Parathyroid adenoma (tissue), 2 donors: ENCODE measurements around the gene USP30.

Source experiments
- H2AFZ ChIP-seq: fragments of 300-600 bp; sonication (generic); one replicate; pipeline ENCODE4 v1.7.0; 2017; ENCODE audit warnings: antibody characterized with exemption, mild to moderate bottlenecking
- H3K27ac ChIP-seq: fragments of 300-600 bp; sonication (generic); one replicate; pipeline ENCODE4 v1.7.0; 2017
- H3K27me3 ChIP-seq: fragments of 300-600 bp; sonication (generic); one replicate; pipeline ENCODE4 v1.7.0; 2017; ENCODE audit warnings: low read length; ENCODE audit not compliant: control insufficient read depth, insufficient read depth
- H3K36me3 ChIP-seq: fragments of 300-600 bp; sonication (generic); one replicate; pipeline ENCODE4 v1.7.0; 2017; ENCODE audit warnings: low read length; ENCODE audit not compliant: control insufficient read depth, insufficient read depth
- H3K4me1 ChIP-seq: fragments of 300-600 bp; sonication (generic); one replicate; pipeline ENCODE4 v1.7.0; 2017; ENCODE audit warnings: control low read depth
- H3K4me2 ChIP-seq: fragments of 300-600 bp; sonication (generic); one replicate; pipeline ENCODE4 v1.7.0; 2017; ENCODE audit warnings: low read length
- H3K4me3 ChIP-seq: fragments of 300-600 bp; sonication (generic); one replicate; pipeline ENCODE4 v1.7.0; 2017; ENCODE audit warnings: low read depth, low read length
- H3K79me2 ChIP-seq: fragments of 300-600 bp; sonication (generic); one replicate; pipeline ENCODE4 v1.7.0; 2017; ENCODE audit warnings: control low read depth
- H3K9ac ChIP-seq: fragments of 300-600 bp; sonication (generic); one replicate; pipeline ENCODE4 v1.7.0; 2017; ENCODE audit warnings: mild to moderate bottlenecking
- H3K9me3 ChIP-seq: fragments of 300-600 bp; sonication (generic); one replicate; pipeline ENCODE4 v1.7.0; 2017; ENCODE audit warnings: low read length; ENCODE audit not compliant: control insufficient read depth
- TF ChIP-seq, protein P1 (sequence below): fragments of 300-600 bp; sonication (generic); IDR thresholded peaks from one replicate; pipeline ENCODE4 v1.7.0; 2017; ENCODE audit warnings: antibody characterized with exemption, mild to moderate bottlenecking
- donor health status: primary hyperparathyroidism.

The USP30 gene

DNA sequence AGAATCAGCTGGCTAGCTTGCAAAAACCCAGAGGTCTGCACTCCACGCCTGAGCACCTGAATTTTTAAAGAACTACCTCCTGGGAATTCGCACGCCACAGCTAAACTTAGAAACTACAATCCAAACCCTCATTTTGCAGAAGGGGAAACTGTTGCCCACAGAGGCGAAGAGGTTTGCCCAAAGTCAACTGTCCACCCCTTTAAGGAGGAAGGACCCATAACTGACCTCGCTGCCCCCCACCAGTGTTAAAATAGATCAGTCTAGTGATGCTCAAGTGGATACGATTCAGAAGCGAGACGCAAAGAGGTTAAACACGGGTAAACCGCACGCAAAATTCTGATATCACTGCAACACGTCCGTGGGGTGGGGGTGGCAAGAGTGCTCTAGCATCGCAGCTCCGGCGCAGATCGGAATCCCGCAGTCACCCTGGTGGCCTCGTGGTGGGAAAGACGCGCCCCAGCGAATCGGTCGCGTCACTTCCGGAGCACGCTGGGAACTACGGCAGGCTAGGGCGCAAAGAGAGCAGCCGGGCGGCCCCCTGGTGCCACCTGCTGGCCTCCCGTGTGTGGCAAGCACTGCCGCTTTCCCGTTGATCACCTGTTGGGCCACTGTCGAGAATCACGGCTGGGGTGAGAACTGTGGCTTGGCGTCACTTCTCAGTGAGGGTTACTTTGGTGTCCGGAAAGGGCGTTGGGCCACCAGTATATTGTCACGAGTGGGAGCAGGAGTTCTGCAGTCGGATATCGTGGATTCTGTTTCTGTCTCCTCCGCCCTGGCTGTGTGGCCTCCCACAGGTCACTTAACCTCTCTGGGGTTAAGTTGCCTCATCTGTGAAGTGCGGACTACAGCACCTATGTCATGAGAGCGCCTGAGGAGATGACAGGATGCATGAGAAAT, 40.9 kb downstream of the USP30 start, which contains the start of gene ALKBH2:
TSS of gene ALKBH2 (minus strand) at position 451 of the 897 bp plus-strand sequence. CDS start 686 bp downstream, outside the sequence.
- peak within 1 kb of the TSS; percentile 70 for H3K4me2 ChIP-seq
- H3K4me1 ChIP-seq, result peaks cover 9% of the 10 kb centered on the region
- peaks cover 4% of the 10 kb centered on the region for H3K79me2 ChIP-seq
- TF ChIP-seq, protein P1, sequence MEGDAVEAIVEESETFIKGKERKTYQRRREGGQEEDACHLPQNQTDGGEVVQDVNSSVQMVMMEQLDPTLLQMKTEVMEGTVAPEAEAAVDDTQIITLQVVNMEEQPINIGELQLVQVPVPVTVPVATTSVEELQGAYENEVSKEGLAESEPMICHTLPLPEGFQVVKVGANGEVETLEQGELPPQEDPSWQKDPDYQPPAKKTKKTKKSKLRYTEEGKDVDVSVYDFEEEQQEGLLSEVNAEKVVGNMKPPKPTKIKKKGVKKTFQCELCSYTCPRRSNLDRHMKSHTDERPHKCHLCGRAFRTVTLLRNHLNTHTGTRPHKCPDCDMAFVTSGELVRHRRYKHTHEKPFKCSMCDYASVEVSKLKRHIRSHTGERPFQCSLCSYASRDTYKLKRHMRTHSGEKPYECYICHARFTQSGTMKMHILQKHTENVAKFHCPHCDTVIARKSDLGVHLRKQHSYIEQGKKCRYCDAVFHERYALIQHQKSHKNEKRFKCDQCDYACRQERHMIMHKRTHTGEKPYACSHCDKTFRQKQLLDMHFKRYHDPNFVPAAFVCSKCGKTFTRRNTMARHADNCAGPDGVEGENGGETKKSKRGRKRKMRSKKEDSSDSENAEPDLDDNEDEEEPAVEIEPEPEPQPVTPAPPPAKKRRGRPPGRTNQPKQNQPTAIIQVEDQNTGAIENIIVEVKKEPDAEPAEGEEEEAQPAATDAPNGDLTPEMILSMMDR, result peak; percentile 97
- H2AFZ ChIP-seq, result peak within 1 kb of the TSS; percentile 98
- peak within 1 kb of the TSS; percentile 61 for H3K27ac ChIP-seq
- H3K27me3 ChIP-seq, result no peaks in the 10 kb centered on the region
- no peaks in the 10 kb centered on the region for H3K9me3 ChIP-seq
- peak within 1 kb of the TSS; percentile 55 for H3K4me3 ChIP-seq
- no peak within 1 kb of the TSS for H3K9ac ChIP-seq
- H3K36me3 ChIP-seq, result no peaks in the 10 kb centered on the region

DNA sequence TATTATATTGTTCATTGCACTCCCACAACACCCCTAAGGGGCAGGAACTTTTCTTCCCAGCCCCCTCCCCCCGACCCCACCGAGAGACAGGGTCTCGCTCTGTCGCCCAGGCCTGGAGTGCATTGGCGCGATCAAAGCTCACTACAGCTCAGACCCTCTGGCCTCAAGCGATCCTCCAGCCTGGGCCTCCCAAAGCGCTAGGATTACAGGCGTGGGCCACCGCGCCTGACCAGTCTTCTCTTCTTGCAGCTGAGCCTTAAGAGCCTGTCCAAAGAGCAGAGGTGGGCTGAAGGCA, 44.7 kb downstream of the USP30 start:
- TF ChIP-seq, protein P1, result no peak
- Histone ChIP-seq H3K4me3 (no peak overlapping the region), H3K9ac (no peak overlapping the region), H3K27me3 (no peaks in the 10 kb centered on the region), H3K27ac (no peak overlapping the region), H3K79me2 (peaks cover 25% of the 10 kb centered on the region), H3K4me1 (peaks cover 19% of the 10 kb centered on the region), H3K36me3 (no peaks in the 10 kb centered on the region), H2AFZ (no peak overlapping the region), H3K4me2 (no peak overlapping the region), H3K9me3 (no peaks in the 10 kb centered on the region)

DNA sequence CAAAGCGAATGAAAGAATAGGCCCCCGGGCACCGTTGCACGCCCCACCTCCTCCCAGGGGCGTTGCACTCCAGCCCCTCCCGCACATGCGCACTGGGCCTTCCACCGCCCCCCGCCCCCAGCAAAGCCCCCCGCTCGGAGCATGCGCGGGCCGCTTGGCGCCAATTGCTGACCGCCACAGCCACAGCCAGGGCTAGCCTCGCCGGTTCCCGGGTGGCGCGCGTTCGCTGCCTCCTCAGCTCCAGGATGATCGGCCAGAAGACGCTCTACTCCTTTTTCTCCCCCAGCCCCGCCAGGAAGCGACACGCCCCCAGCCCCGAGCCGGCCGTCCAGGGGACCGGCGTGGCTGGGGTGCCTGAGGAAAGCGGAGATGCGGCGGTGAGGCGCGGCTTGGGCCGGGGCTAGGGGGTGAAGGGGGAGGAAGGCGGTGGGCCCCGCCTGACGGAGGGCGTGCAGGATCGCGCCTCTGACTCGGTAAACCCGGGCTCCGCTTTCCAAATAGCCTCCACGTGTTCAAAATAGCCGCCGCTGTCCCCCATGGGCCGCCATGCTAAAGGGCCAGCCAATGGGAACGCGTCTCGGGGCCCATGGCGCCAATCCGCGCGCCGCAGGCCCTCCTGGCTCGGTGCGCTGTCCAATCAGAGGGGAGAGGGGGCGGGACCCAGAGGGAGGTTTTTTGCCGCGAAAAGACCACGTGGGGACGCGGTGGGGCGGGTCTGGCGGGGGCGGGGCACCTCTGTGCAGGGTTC, 45.2 kb downstream of the USP30 start, which contains the start of gene UNG:
TSS of gene UNG (plus strand) at position 163 of the 748 bp plus-strand sequence. CDS start at position 246, 83 bp downstream.
- Histone ChIP-seq H3K4me2 (peak within 1 kb of the TSS; percentile 97), H2AFZ (peak within 1 kb of the TSS; percentile 97), H3K27me3 (no peaks in the 10 kb centered on the region), H3K9me3 (no peaks in the 10 kb centered on the region), H3K27ac (peak within 1 kb of the TSS; percentile 93), H3K4me3 (peak within 1 kb of the TSS; percentile 89), H3K79me2 (peaks cover 30% of the 10 kb centered on the region), H3K4me1 (peaks cover 19% of the 10 kb centered on the region), H3K9ac (peak within 1 kb of the TSS; percentile 77), H3K36me3 (no peaks in the 10 kb centered on the region)
- TF ChIP-seq, protein P1, result no peak

DNA sequence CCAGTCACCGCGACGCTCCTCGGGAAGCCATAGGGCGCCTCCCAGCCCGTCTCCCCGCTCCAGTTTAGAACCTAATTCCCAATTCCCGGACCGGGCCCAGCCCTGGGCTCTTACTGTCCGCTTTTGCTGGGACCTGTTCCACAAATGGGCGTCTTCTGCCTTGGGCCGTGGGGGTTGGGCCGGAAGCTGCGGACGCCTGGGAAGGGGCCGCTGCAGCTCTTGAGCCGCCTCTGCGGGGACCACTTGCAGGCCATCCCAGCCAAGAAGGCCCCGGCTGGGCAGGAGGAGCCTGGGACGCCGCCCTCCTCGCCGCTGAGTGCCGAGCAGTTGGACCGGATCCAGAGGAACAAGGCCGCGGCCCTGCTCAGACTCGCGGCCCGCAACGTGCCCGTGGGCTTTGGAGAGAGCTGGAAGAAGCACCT, 45.8 kb downstream of the USP30 start:
- H2AFZ ChIP-seq, result peak overlapping the region; percentile 97
- no peaks in the 10 kb centered on the region for H3K36me3 ChIP-seq
- H3K9ac ChIP-seq, result peak overlapping the region; percentile 77
- peaks cover 13% of the 10 kb centered on the region for H3K4me1 ChIP-seq
- H3K4me3 ChIP-seq, result peak overlapping the region; percentile 89
- peak overlapping the region; percentile 93 for H3K27ac ChIP-seq
- H3K4me2 ChIP-seq, result peak overlapping the region; percentile 97
- no peaks in the 10 kb centered on the region for H3K27me3 ChIP-seq
- H3K79me2 ChIP-seq, result peaks cover 30% of the 10 kb centered on the region
- TF ChIP-seq, protein P1, result no peak
- H3K9me3 ChIP-seq, result no peaks in the 10 kb centered on the region
